SK-N-SH (cell line): ENCODE data around the gene CASZ1.

ENCODE experiments used
- CTCF ChIP-seq: fragments of 200-600 bp; sonication (generic); IDR thresholded peaks from 2 replicates; pipeline ENCODE4 v1.6.1; 2017; ENCODE audit warnings: antibody characterized with exemption, mild to moderate bottlenecking, moderate library complexity
- MXI1 ChIP-seq: IDR thresholded peaks from 2 replicates; pipeline ENCODE4 v1.6.1; 2012; ENCODE audit warnings: mild to moderate bottlenecking, low read depth, low read length, improper control_type of control experiment
- NRF1 ChIP-seq: IDR thresholded peaks from 2 replicates; pipeline ENCODE4 v1.6.1; 2012; ENCODE audit warnings: low read depth, mild to moderate bottlenecking, low read length
- POLR2AphosphoS5 ChIP-seq: IDR thresholded peaks from 2 replicates; pipeline ENCODE4 v1.6.1; 2012; ENCODE audit warnings: low read depth, low read length
- TAF1 ChIP-seq: IDR thresholded peaks from 2 replicates; pipeline ENCODE4 v1.6.1; 2012; ENCODE audit warnings: low read depth, mild to moderate bottlenecking, low read length, moderate library complexity, borderline replicate concordance
- USF2 ChIP-seq: fragments of 150-350 bp; IDR thresholded peaks from 2 replicates; pipeline ENCODE4 v1.6.1; 2017; ENCODE audit warnings: antibody characterized with exemption, low read length, low read depth, borderline replicate concordance
- ZBTB33 ChIP-seq: IDR thresholded peaks from 2 replicates; pipeline ENCODE4 v1.4.0; 2012; ENCODE audit warnings: low read depth, borderline replicate concordance

- TF ChIP-seq POLR2AphosphoS5 (no peak), USF2 (no peak), MXI1 (no peak), CTCF (no peak), NRF1 (no peak), ZBTB33 (no peak), TAF1 (no peak)
These were observed 34.3 kb downstream of the CASZ1 start for GRCh38 chr1:10762153-10762523.
